Measurements from ENCODE around the gene ASTN1. TPM values are rescaled to one million over a fixed set of nuclear protein-coding genes. Genes with fewer than 3 reads are reported as not detected.

Gene ASTN1
- total and polyA plus RNA-seq, 4 donors, result 33.4 to 127 (median 82.8) TPM

DNA sequence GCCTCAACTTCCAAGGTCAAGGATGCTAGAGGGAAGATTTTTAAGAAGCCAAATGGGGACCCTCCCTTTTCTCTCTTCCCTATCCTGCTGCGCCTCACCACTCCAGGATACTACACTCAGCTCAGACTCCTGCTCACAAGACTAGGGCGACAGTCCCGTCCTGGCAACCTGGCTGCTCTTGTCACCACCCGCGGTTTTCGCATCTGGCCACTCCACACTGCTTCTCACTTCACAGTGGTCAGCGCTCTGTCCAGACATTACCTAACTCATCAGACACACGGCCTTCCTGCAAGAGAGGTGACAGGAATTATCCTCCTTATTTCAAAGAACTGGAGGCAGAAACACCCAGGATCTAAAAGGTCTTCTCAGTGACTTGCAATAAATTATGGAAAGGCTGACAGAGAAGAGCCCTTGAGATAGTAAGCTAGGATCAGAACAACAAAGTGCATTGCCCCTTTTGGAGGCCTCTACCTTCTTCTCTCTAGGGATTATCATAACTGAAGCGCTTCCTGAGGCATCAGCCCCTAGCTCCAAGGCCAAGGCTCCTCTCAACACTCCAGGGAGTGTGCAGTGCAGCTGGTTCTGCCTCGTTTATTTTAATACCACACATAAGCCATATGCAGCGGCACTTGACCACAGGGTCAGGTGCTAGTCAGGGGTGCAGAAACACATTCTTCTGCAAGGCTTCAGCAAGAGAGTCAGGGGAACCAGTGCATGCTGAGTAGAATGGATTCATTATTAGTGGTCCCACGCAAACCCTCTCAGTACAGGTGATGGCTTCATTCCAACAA, 41.9 kb downstream of the ASTN1 start:
- DNase-seq (ENCODE audit: low read depth in 4 of 6, low spot score in 6 of 6), result no peak
- peaks cover 3% of the 10 kb centered on the region for H3K36me3 ChIP-seq (ENCODE audit: control insufficient read depth, insufficient read depth, low read length)
- WGBS (ENCODE audit: insufficient coverage), result 74% methylated on average over 7 of the region's 12 CpGs
- H3K9me3 ChIP-seq (ENCODE audit: control insufficient read depth, insufficient read depth, low read length), result no peaks in the 10 kb centered on the region
- H3K4me1 ChIP-seq (ENCODE audit: control insufficient read depth, insufficient read depth, low read length), result peaks cover 3% of the 10 kb centered on the region
- H3K27me3 ChIP-seq (ENCODE audit: control insufficient read depth, insufficient read depth, low read length), result no peaks in the 10 kb centered on the region
- H3K4me3 ChIP-seq (ENCODE audit: low read depth, low read length), result no peak overlapping the region
- no peak overlapping the region for H3K27ac ChIP-seq (ENCODE audit: low read depth, low read length)

DNA sequence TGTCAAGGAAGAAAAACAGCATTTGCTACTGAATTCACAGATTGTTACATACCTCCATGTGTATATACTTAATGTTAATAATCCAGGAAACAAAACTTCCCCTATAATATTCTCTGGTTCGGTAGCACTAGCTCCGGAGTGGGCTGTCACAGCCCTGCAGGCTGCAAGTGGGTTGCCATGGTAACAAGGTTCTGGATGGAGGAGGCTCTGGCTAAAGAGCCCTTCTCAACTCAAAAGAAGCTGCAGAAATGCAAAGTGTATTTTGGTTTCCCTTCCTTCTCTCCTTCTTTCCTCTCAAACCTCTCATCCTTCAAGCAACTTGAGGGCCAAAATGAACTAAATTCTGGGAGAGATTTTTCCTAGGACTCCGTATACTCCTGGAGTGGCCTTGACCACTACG, 45.2 kb downstream of the ASTN1 start:
- no CpG with 5 or more reads among the region's 4 CpGs for WGBS (ENCODE audit: insufficient coverage)
- Histone ChIP-seq H3K9me3 (ENCODE audit: control insufficient read depth, insufficient read depth, low read length) (no peaks in the 10 kb centered on the region), H3K27ac (ENCODE audit: low read depth, low read length) (peak overlapping the region; percentile 16), H3K4me1 (ENCODE audit: control insufficient read depth, insufficient read depth, low read length) (peaks cover 3% of the 10 kb centered on the region), H3K27me3 (ENCODE audit: control insufficient read depth, insufficient read depth, low read length) (no peaks in the 10 kb centered on the region), H3K4me3 (ENCODE audit: low read depth, low read length) (no peak overlapping the region), H3K36me3 (ENCODE audit: control insufficient read depth, insufficient read depth, low read length) (peaks cover 3% of the 10 kb centered on the region)
- peak; percentile 28 to 93 (median 42) for DNase-seq (ENCODE audit: low read depth in 4 of 6, low spot score in 6 of 6)

DNA sequence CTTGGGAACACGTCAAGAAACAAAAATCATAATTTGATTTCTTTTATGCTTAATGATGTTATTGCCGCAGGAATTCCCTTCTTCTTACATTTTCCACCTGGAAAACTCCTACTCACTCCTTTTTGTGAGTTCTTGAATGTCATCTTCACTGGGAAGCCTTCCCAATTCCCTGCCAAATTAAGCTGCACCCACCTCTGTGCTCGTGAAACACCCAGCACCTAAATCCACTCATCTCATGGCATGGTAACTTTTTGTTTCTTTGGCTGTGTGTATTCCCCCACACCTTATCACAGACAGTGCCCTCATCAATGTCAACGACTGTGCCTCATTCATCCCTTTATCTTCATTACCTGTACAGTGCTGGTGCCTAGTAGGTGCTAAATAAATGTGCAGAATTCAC, 45.6 kb downstream of the ASTN1 start:
- Histone ChIP-seq H3K27me3 (ENCODE audit: control insufficient read depth, insufficient read depth, low read length) (no peaks in the 10 kb centered on the region), H3K27ac (ENCODE audit: low read depth, low read length) (no peak overlapping the region), H3K36me3 (ENCODE audit: control insufficient read depth, insufficient read depth, low read length) (peaks cover 3% of the 10 kb centered on the region), H3K4me1 (ENCODE audit: control insufficient read depth, insufficient read depth, low read length) (peaks cover 3% of the 10 kb centered on the region), H3K9me3 (ENCODE audit: control insufficient read depth, insufficient read depth, low read length) (no peaks in the 10 kb centered on the region), H3K4me3 (ENCODE audit: low read depth, low read length) (no peak overlapping the region)
- DNase-seq (ENCODE audit: low read depth in 4 of 6, low spot score in 6 of 6), result no peak
- WGBS (ENCODE audit: insufficient coverage), result 40% methylated on average over 1 of the region's 4 CpGs

DNA sequence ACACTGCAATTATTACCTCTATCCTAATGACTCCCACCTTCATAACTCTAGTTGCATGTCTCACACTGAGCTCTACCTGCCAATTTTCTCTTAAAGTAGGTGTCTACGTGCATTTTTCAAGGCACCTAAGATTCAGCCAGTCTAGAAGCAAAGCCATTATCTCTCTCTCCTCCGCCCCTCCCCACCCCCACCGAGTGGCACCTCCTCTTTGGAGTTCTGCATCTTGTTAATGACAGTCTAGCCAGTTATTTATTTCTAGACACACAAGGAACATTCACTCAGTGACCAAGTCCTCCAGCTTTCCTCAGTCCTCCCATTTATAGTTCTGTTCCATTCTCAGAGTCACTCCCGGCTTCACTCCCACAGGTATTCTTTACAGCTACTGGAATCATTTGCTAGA, 47.6 kb downstream of the ASTN1 start:
- 89% methylated on average over 4 of the region's 4 CpGs for WGBS (ENCODE audit: insufficient coverage)

DNA sequence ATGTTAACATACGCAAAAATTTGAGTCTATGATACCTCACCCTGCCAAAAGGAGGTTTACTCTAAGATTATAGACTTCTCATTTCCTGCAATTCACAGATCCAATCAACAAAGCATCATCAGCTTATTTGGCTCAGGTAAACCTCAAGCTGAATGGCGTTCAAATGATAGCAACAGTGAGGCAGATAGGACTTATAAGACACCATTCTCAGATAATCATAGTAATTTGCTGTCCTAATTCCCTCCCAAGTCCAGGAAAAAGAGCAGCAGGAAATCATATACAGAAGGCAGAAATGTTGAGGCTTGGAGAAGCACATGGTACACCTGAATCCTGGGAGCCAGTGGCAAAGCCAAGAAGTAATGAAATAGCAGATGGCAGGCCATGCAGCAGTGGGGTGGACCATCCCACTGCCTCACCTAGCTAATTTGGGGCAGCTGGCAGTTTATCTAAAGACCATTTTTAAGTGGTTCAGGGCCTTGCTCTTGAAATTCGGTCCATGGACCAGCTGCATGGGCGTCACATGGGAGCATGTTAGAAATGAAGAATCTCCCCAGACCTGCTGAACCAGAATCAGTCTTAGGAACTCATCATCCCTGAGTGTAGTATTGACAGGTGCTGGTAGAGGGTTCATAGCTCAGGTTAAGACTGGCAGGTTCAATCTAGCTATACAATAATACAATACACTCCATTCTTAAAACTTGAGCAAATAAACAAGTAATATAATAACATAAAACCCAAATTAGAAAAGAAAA, 57.7 kb downstream of the ASTN1 start:
- no peak for DNase-seq (ENCODE audit: low read depth in 4 of 6, low spot score in 6 of 6)
- Histone ChIP-seq H3K36me3 (ENCODE audit: control insufficient read depth, insufficient read depth, low read length) (no peaks in the 10 kb centered on the region), H3K9me3 (ENCODE audit: control insufficient read depth, insufficient read depth, low read length) (no peaks in the 10 kb centered on the region), H3K27ac (ENCODE audit: low read depth, low read length) (no peak overlapping the region), H3K4me3 (ENCODE audit: low read depth, low read length) (no peak overlapping the region), H3K4me1 (ENCODE audit: control insufficient read depth, insufficient read depth, low read length) (peaks cover 5% of the 10 kb centered on the region), H3K27me3 (ENCODE audit: control insufficient read depth, insufficient read depth, low read length) (no peaks in the 10 kb centered on the region)
- 93% methylated on average over 2 of the region's 4 CpGs for WGBS (ENCODE audit: insufficient coverage)

More for the DNA sequence above, 47.6 kb downstream of the ASTN1 start:
- Histone ChIP-seq H3K36me3 (ENCODE audit: control insufficient read depth, insufficient read depth, low read length) (no peaks in the 10 kb centered on the region), H3K27me3 (ENCODE audit: control insufficient read depth, insufficient read depth, low read length) (no peaks in the 10 kb centered on the region), H3K4me3 (ENCODE audit: low read depth, low read length) (no peak overlapping the region), H3K4me1 (ENCODE audit: control insufficient read depth, insufficient read depth, low read length) (peaks cover 3% of the 10 kb centered on the region), H3K27ac (ENCODE audit: low read depth, low read length) (no peak overlapping the region), H3K9me3 (ENCODE audit: control insufficient read depth, insufficient read depth, low read length) (no peaks in the 10 kb centered on the region)
- DNase-seq (ENCODE audit: low read depth in 4 of 6, low spot score in 6 of 6), result no peak

DNA sequence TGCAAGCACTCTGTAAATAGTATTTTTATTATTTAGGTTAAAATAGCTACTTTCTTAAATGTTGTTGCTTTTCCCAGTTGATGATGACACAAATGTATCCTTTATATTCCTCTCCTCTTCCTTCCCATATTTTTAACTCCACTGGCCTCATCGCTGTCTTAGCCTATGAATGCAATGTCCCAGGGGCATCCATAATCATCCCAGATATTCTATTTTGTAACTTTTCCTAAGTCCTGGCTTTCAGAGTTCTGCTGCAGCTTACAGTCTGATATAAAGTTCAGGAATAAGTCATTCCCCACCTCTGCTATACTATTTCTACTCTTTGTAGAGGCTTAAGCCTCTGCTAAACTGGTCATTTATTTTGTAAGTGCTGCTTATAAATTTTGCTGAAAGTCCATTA, 58.3 kb downstream of the ASTN1 start:
- Histone ChIP-seq H3K9me3 (ENCODE audit: control insufficient read depth, insufficient read depth, low read length) (no peaks in the 10 kb centered on the region), H3K4me3 (ENCODE audit: low read depth, low read length) (no peak overlapping the region), H3K27ac (ENCODE audit: low read depth, low read length) (no peak overlapping the region), H3K36me3 (ENCODE audit: control insufficient read depth, insufficient read depth, low read length) (no peaks in the 10 kb centered on the region), H3K4me1 (ENCODE audit: control insufficient read depth, insufficient read depth, low read length) (peaks cover 5% of the 10 kb centered on the region), H3K27me3 (ENCODE audit: control insufficient read depth, insufficient read depth, low read length) (no peaks in the 10 kb centered on the region)
- WGBS (ENCODE audit: insufficient coverage), result 86% methylated on average over 1 of the region's 1 CpG
- DNase-seq (ENCODE audit: low read depth in 4 of 6, low spot score in 6 of 6), result no peak

DNA sequence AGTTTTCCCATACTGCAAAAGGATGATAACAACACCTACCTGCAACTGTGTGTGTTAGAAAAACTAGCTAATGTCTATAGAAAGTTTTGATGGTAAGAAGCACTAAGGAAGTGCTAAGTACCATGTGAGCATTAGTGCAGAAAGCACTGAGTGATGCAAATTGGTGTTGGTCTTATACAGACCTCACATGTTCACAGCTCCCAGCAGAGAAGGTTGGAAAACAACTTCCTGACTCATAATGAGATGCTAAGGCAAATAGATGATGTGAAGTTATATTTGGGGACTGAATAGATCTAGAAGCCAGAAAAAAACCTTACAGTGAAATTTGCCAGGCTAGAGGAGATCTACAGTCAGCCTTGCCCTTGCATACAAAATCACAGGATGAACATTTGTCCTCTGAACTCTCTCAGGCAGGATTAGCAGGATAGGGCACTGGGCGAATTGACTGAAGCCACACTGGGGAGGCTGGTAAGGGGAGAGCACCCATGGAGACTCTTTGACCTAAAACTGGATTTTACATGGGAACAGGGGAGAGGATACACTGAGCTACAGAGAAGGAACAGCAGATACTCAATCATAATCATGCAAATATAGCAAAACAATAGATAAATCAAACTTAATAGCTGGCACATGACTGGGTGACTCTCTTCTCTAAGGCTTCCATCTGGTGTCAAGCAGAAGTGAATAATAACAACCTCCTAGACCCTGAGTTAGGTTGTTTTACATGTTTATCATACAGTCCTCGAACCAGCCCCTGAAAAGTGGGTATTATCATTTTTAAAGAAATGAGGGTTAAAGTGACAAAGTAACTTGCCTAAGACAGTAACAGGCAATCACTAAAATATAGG, 61.3 kb downstream of the ASTN1 start:
- Histone ChIP-seq H3K4me1 (ENCODE audit: control insufficient read depth, insufficient read depth, low read length) (peaks cover 5% of the 10 kb centered on the region), H3K36me3 (ENCODE audit: control insufficient read depth, insufficient read depth, low read length) (no peaks in the 10 kb centered on the region), H3K4me3 (ENCODE audit: low read depth, low read length) (no peak overlapping the region), H3K27ac (ENCODE audit: low read depth, low read length) (no peak overlapping the region), H3K9me3 (ENCODE audit: control insufficient read depth, insufficient read depth, low read length) (no peaks in the 10 kb centered on the region), H3K27me3 (ENCODE audit: control insufficient read depth, insufficient read depth, low read length) (no peaks in the 10 kb centered on the region)
- WGBS (ENCODE audit: insufficient coverage), result no CpG with 5 or more reads among the region's 2 CpGs
- DNase-seq (ENCODE audit: low read depth in 4 of 6, low spot score in 6 of 6), result peak in 1 of 6 donors; percentile 32

DNA sequence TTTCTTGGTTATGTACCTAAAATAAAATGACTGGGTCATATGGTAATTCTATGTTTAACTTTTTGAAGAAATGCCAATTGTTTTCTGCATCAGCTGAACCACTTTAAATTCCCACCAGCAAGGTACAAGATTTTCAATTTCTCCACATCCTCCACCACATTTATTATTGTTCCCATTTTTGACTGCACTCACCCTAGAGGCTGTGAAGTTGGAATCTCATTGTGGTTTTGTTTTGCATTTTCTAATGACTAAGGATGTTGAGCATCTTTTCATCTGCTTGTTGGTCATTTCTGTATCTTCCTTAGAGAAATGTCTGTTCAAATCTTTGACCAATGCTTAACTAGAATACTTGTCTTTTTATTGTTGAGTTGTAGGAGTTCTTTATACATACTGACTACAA, 72.5 kb downstream of the ASTN1 start:
- Histone ChIP-seq H3K27ac (ENCODE audit: low read depth, low read length) (no peak overlapping the region), H3K36me3 (ENCODE audit: control insufficient read depth, insufficient read depth, low read length) (no peaks in the 10 kb centered on the region), H3K27me3 (ENCODE audit: control insufficient read depth, insufficient read depth, low read length) (no peaks in the 10 kb centered on the region), H3K4me3 (ENCODE audit: low read depth, low read length) (no peak overlapping the region), H3K9me3 (ENCODE audit: control insufficient read depth, insufficient read depth, low read length) (no peaks in the 10 kb centered on the region), H3K4me1 (ENCODE audit: control insufficient read depth, insufficient read depth, low read length) (peaks cover 4% of the 10 kb centered on the region)
- DNase-seq (ENCODE audit: low read depth in 4 of 6, low spot score in 6 of 6), result no peak

DNA sequence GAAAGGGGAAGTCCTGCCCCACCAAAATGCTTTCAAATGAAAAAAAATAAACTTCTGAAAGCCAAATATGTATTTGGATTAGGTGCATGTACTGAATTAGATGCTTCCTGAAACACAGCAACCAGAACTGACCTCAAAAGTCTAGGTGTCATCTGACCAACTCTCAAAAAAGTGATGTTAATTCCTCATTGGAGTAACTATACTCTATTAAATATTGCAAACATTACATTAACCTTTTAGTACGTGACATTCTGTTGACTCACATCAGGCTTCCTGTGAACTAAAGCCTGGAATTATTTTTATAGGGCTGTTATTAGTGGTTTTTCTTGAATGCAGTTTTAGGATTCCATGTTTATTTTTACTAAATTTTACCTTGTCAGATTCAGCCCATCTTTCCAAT, 73.5 kb downstream of the ASTN1 start:
- WGBS (ENCODE audit: insufficient coverage), result no CpG with 5 or more reads among the region's 1 CpG
- H3K9me3 ChIP-seq (ENCODE audit: control insufficient read depth, insufficient read depth, low read length), result no peaks in the 10 kb centered on the region
- H3K27ac ChIP-seq (ENCODE audit: low read depth, low read length), result no peak overlapping the region
- H3K4me1 ChIP-seq (ENCODE audit: control insufficient read depth, insufficient read depth, low read length), result peaks cover 4% of the 10 kb centered on the region
- no peaks in the 10 kb centered on the region for H3K36me3 ChIP-seq (ENCODE audit: control insufficient read depth, insufficient read depth, low read length)
- H3K27me3 ChIP-seq (ENCODE audit: control insufficient read depth, insufficient read depth, low read length), result no peaks in the 10 kb centered on the region
- no peak for DNase-seq (ENCODE audit: low read depth in 4 of 6, low spot score in 6 of 6)
- H3K4me3 ChIP-seq (ENCODE audit: low read depth, low read length), result no peak overlapping the region

Measured in spinal cord (tissue), 10 donors.